ENCODE data around the gene PPIG.

GRCh38 chr2:169673921-169674320 is 89.8 kb downstream of the PPIG start:
- no peak for TF ChIP-seq CTCF (IDR thresholded peaks at IDR 0.05)
- TF ChIP-seq POLR2A (IDR thresholded peaks at IDR 0.05): no peak

Data from adrenal gland (tissue), 5 donors.